Esophagus squamous epithelium (tissue), 4 donors: ENCODE measurements around the gene CUBN.

Source experiments
- CTCF ChIP-seq, 6 experiments: fragments of 450-650 bp in 4 of 6; fragments of 200-600 bp in 2 of 6; sonication (generic) in 2 of 6; IDR thresholded peaks; one replicate each; pipeline ENCODE4 v1.5.1; 2016 to 2019; ENCODE audit warnings: antibody characterized with exemption in 6 of 6, mild to moderate bottlenecking in 4 of 6, moderate library complexity in 4 of 6
- POLR2A ChIP-seq, 4 donors: fragments of 450-650 bp; IDR thresholded peaks; one replicate each; pipeline ENCODE4 v1.6.1; 2017; ENCODE audit warnings: antibody characterized with exemption in 4 of 4, mild to moderate bottlenecking in 4 of 4, moderate library complexity in 3 of 4

DNA sequence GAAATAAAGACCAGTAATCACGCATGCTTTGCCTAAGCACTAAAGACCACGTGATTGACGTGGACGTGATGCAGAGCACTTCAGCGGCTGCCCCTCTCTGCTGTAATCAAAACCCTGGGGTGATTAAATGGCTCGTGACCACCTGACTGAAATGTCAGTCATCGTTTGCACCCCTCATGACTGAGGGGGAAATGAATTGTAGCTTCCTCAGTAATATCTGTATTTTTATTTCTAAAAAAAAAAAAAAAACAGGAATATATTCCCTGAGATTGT, 164.3 kb downstream of the CUBN start:
- TF ChIP-seq CTCF (IDR thresholded peaks at IDR 0.05) (no peak), POLR2A (IDR thresholded peaks at IDR 0.05) (no peak)
